ENCODE measurements around the gene ANTXR2. TPM values are rescaled to one million over a fixed set of nuclear protein-coding genes. Genes with fewer than 3 reads are reported as not detected.

The ANTXR2 gene
- total and polyA plus RNA-seq, 2 of the 13 experiments (the other 11 are each of a cell fraction or from before 2014, with no cell fraction given) = 4.6 to 14.5 TPM

DNA sequence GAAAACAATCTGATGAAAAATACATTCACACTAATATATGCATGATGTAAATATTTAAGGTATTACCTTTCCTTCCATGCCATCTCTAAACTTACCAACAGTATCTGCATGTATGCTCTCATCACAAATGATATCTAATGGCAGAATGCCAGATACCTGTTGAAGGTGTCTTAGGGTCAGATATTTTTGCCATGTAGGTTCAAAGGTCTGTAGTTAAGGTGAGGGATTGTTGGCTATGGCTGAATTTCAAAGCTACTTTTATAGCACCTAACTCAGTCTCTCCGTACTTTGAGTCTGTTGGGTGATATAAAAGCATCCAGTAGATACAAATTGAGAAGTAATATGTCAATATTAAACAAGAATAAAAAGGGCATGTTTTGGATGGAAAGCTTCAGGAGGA, 19.8 kb upstream of the ANTXR2 start (continued):
- no peak for TF ChIP-seq ARHGAP35 (CRISPR knock-in tag; IDR thresholded peaks at IDR 0.05; ENCODE audit: borderline replicate concordance)
- TF ChIP-seq ZBTB21 (CRISPR knock-in tag; IDR thresholded peaks at IDR 0.05) = no peak
- no peak for TF ChIP-seq ATF1 (CRISPR knock-in tag; IDR thresholded peaks at IDR 0.05)
- TF ChIP-seq SIX4 (CRISPR knock-in tag; IDR thresholded peaks at IDR 0.05) = no peak
- TF ChIP-seq FOXJ3 (CRISPR knock-in tag; IDR thresholded peaks at IDR 0.05; ENCODE audit: borderline replicate concordance) = no peak
- TF ChIP-seq TERF1 (CRISPR knock-in tag; IDR thresholded peaks at IDR 0.05) = no peak
- TF ChIP-seq CHD4 (IDR thresholded peaks at IDR 0.05; ENCODE audit: borderline replicate concordance, low read length) = no peak

- no peaks in the 10 kb centered on the region for H3K36me3 ChIP-seq (replicated peaks in 1 of 2; ENCODE audit: control insufficient read depth in 1 of 2, insufficient read depth in 2 of 2, low read length in 2 of 2)
- H3K27me3 ChIP-seq (ENCODE audit: control insufficient read depth in 1 of 2, insufficient read depth in 2 of 2, low read length in 2 of 2) = no peaks in the 10 kb centered on the region; a peak in 2 of 5 replicates
- no peaks in the 10 kb centered on the region for H3K9me3 ChIP-seq (ENCODE audit: low read length)
- H3K4me3 ChIP-seq (replicated peaks in 1 of 3; ENCODE audit: insufficient read depth in 1 of 3, low read depth in 2 of 3, low read length in 3 of 3) = no peak overlapping the region
- ChIA-PET POLR2A (no interaction called here), CTCF (ENCODE audit: low intra/inter-chr PET ratio, low total read pairs) (no interaction called here)
- FAIRE-seq (no peak), ATAC-seq (no peak), DNase-seq (ENCODE audit: low spot score) (no peak)
- no peak overlapping the region for H3K4me2 ChIP-seq (ENCODE audit: low read depth, low read length)
- TF ChIP-seq POLR2AphosphoS5 (IDR thresholded peaks at IDR 0.05; ENCODE audit: low read depth, low read length) (no peak), ERF (CRISPR knock-in tag; IDR thresholded peaks at IDR 0.05) (no peak), ZNF878 (CRISPR knock-in tag; IDR thresholded peaks at IDR 0.05) (no peak), ZNF143 (CRISPR knock-in tag; IDR thresholded peaks at IDR 0.05) (no peak), BCLAF1 (IDR thresholded peaks at IDR 0.05) (no peak), PHF8 (CRISPR knock-in tag; IDR thresholded peaks at IDR 0.05) (no peak)
- in situ Hi-C loops (cut with HindIII; ENCODE audit: extremely low pct_ligation_motif_present, low pct_unique_long_range_greater_than_20kb) (no loop called here), intact Hi-C loops (cut with micrococcal nuclease; ENCODE audit: unreplicated experiment) (no loop called here)
- WGBS (ENCODE audit: low lambda C conversion rate) = 2% methylated on average over 2 of the region's 2 CpGs
- no peaks in the 10 kb centered on the region for H3K4me1 ChIP-seq (ENCODE audit: insufficient read depth, low read length)
- BruUV-seq (replicated peaks) = no TSS peak
- H3K27ac ChIP-seq (ENCODE audit: extremely low read length, insufficient read depth, low read length) = no peak overlapping the region
- H2AFZ ChIP-seq (ENCODE audit: low read length) = no peak overlapping the region
- no peaks in the 10 kb centered on the region for H3K79me2 ChIP-seq (ENCODE audit: insufficient read depth, low read length)
- H4K20me1 ChIP-seq (ENCODE audit: insufficient read depth, low read length) = no peaks in the 10 kb centered on the region
- no peak overlapping the region for H3K9ac ChIP-seq (ENCODE audit: insufficient read depth, low read depth, low read length)
These were observed 19.1 kb upstream of the ANTXR2 start for GRCh38 chr4:80092088-80092487.

All from HepG2 (cell line).